Keratinocyte (primary cell): Measurements from ENCODE around the gene TMEM143.

Experiments
- EZH2 ChIP-seq: IDR thresholded peaks from one replicate; pipeline ENCODE4 v1.6.1; 2012; ENCODE audit warnings: inconsistent platforms, mild to moderate bottlenecking, low read length, moderate library complexity
- TF ChIP-seq, protein P1 (sequence below), 3 experiments: IDR thresholded peaks in 1 of 3; conservative IDR thresholded peaks in 1 of 3; optimal IDR thresholded peaks in 1 of 3; 2 replicates in 2 of 3; 3 replicates in 1 of 3; pipeline versions ENCODE3 to v1.5.1; 2011; ENCODE audit warnings: low read length in 3 of 3, mild to moderate bottlenecking in 3 of 3, moderate library complexity in 2 of 3, control low read depth in 1 of 3, inconsistent platforms in 1 of 3; ENCODE audit not compliant: insufficient read depth in 2 of 3; ENCODE audit errors: extremely low read depth in 1 of 3

DNA sequence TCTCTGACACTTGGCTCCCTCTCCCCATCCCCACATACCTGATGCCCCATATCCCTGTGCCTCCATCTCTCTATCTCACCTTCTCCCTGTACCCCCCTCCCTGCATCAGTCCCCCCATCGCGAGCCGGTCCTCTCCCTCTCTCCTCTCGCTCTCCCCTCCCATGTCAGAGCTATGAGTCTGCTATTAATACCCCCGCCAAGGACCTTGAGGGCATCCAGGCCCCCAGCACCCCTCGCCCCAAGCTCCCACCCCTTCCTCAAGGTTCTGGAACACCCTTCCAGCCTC lies 31.4 kb upstream of the TMEM143 start:
- TF ChIP-seq EZH2 = peak; percentile 54
- TF ChIP-seq, protein P1, sequence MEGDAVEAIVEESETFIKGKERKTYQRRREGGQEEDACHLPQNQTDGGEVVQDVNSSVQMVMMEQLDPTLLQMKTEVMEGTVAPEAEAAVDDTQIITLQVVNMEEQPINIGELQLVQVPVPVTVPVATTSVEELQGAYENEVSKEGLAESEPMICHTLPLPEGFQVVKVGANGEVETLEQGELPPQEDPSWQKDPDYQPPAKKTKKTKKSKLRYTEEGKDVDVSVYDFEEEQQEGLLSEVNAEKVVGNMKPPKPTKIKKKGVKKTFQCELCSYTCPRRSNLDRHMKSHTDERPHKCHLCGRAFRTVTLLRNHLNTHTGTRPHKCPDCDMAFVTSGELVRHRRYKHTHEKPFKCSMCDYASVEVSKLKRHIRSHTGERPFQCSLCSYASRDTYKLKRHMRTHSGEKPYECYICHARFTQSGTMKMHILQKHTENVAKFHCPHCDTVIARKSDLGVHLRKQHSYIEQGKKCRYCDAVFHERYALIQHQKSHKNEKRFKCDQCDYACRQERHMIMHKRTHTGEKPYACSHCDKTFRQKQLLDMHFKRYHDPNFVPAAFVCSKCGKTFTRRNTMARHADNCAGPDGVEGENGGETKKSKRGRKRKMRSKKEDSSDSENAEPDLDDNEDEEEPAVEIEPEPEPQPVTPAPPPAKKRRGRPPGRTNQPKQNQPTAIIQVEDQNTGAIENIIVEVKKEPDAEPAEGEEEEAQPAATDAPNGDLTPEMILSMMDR (optimal IDR thresholded peaks at IDR 0.05 in 1 of 3, IDR thresholded peaks at IDR 0.05 in 1 of 3, conservative IDR thresholded peaks at IDR 0.05 in 1 of 3; ENCODE audit: extremely low read depth in 1 of 3, insufficient read depth in 2 of 3, low read length in 3 of 3) = no peak
